ENCODE measurements around the gene KRTAP19-2.

The KRTAP19-2 gene

DNA sequence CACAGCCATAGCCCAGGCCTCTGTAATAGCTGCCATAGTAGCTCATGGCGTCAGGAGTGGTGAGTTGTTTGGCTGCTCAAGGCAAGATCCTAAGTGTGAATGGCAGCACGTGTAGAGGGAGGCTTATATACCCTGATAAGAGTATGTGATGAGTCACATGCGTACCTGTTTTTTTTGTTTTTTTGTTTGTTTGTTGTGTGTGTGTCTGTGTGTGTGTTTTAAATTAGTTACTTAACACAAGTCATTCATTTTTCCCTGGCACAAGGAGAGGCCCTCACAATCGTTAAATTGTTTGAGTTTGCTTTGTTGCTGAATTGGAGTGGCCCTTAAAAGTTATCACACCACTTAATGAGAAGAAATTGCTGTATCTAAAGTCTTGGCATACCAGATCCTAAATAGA is 9.8 kb upstream of the KRTAP19-2 start, which contains the start of gene KRTAP19-4:
Gene KRTAP19-4 (minus strand): TSS at position 101 of the 400 bp plus-strand sequence. CDS start 55 bp downstream, at position 46.
- no peaks in the 10 kb centered on the region for H3K4me1 ChIP-seq
- no peak within 1 kb of the TSS for H3K9ac ChIP-seq
- H3K4me2 ChIP-seq (ENCODE audit: low read length): no peak within 1 kb of the TSS
- H3K27ac ChIP-seq: no peak within 1 kb of the TSS
- H3K36me3 ChIP-seq (ENCODE audit: control insufficient read depth, insufficient read depth, low read length): no peaks in the 10 kb centered on the region
- H3K27me3 ChIP-seq (ENCODE audit: control insufficient read depth, insufficient read depth, low read length): no peaks in the 10 kb centered on the region
- TF ChIP-seq, protein P1, sequence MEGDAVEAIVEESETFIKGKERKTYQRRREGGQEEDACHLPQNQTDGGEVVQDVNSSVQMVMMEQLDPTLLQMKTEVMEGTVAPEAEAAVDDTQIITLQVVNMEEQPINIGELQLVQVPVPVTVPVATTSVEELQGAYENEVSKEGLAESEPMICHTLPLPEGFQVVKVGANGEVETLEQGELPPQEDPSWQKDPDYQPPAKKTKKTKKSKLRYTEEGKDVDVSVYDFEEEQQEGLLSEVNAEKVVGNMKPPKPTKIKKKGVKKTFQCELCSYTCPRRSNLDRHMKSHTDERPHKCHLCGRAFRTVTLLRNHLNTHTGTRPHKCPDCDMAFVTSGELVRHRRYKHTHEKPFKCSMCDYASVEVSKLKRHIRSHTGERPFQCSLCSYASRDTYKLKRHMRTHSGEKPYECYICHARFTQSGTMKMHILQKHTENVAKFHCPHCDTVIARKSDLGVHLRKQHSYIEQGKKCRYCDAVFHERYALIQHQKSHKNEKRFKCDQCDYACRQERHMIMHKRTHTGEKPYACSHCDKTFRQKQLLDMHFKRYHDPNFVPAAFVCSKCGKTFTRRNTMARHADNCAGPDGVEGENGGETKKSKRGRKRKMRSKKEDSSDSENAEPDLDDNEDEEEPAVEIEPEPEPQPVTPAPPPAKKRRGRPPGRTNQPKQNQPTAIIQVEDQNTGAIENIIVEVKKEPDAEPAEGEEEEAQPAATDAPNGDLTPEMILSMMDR (IDR thresholded peaks at IDR 0.05): no peak
- no peak within 1 kb of the TSS for H3K4me3 ChIP-seq (ENCODE audit: low read depth, low read length)
- H3K79me2 ChIP-seq: no peaks in the 10 kb centered on the region
- no peak within 1 kb of the TSS for H2AFZ ChIP-seq
- H3K9me3 ChIP-seq (ENCODE audit: control insufficient read depth, low read length): no peaks in the 10 kb centered on the region

DNA sequence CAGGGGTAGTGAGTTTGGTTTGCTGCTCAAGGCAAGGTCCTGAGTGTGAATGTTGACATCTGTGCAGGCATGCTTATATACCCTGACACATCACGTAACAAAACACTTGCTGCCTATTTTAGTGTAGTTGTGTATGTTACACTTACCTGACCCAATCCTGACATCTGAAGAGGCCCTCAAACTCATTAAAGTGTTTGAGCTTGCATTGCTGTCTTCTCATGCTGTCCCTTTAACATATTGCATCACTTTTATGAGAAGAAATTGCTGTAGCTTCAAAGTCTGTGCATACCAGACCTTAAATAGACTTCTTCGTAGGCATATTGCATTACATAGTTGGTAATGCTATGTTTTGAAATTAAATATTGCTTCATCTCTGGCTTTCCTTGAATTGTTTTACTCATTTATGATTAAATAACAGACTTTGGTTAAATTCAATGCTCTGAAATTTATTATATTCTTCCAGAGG is 4.8 kb upstream of the KRTAP19-2 start, which contains the start of gene KRTAP19-3:
Gene KRTAP19-3 (minus strand): TSS at position 51 of the 466 bp plus-strand sequence. CDS start 56 bp downstream, outside the sequence.
- Histone ChIP-seq H3K4me2 (ENCODE audit: low read length) (no peak within 1 kb of the TSS), H3K27ac (no peak within 1 kb of the TSS), H3K36me3 (ENCODE audit: control insufficient read depth, insufficient read depth, low read length) (no peaks in the 10 kb centered on the region), H3K4me3 (ENCODE audit: low read depth, low read length) (no peak within 1 kb of the TSS), H2AFZ (no peak within 1 kb of the TSS), H3K79me2 (no peaks in the 10 kb centered on the region), H3K27me3 (ENCODE audit: control insufficient read depth, insufficient read depth, low read length) (no peaks in the 10 kb centered on the region), H3K9ac (no peak within 1 kb of the TSS), H3K4me1 (no peaks in the 10 kb centered on the region), H3K9me3 (ENCODE audit: control insufficient read depth, low read length) (no peaks in the 10 kb centered on the region)
- TF ChIP-seq, protein P1 (IDR thresholded peaks at IDR 0.05): no peak

DNA sequence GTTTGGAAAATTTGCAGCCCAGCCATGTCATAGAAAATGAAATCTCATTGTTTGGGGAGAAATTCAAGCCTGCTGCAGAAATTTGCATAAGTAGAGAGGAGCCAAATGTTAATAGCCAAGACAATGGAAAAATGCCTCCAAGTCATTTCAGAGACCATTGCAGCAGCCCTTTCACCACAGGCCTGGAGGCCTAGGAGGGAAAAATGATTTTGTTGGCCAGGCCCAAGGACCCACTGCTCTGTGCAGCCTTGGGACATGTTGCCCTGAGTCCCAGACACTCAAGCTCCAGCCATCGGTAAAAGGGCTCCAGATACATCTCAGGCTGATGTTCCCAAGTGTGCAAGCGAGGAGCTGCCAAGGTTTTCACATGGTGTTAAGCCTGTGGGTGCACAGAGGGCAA is 1.1 kb downstream of the KRTAP19-2 start:
- no peaks in the 10 kb centered on the region for H3K36me3 ChIP-seq (ENCODE audit: control insufficient read depth, insufficient read depth, low read length)
- H3K9me3 ChIP-seq (ENCODE audit: control insufficient read depth, low read length): no peaks in the 10 kb centered on the region
- H3K4me3 ChIP-seq (ENCODE audit: low read depth, low read length): no peak overlapping the region
- TF ChIP-seq, protein P1 (IDR thresholded peaks at IDR 0.05): no peak
- H3K27me3 ChIP-seq (ENCODE audit: control insufficient read depth, insufficient read depth, low read length): no peaks in the 10 kb centered on the region
- no peak overlapping the region for H2AFZ ChIP-seq
- H3K27ac ChIP-seq: no peak overlapping the region
- no peak overlapping the region for H3K9ac ChIP-seq
- H3K4me1 ChIP-seq: no peaks in the 10 kb centered on the region
- no peak overlapping the region for H3K4me2 ChIP-seq (ENCODE audit: low read length)
- no peaks in the 10 kb centered on the region for H3K79me2 ChIP-seq

DNA sequence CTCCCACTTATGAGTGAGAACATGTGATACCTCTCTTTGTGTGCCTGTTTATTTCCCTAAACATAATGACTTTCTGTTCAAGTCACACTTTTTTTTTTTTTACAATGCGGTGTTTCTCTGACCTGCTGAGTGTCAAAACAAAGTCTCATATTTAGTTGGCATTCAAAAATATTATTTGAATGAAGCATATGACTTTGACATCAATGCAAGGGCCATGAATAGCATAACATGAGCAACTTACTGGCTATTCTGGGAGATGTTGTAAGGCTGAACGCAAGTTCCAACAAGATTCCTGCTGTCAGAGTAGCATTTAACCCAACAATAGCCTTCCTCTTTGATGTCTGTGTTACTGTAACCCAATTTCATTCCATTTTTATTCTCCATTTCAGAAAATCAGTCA is 5.1 kb downstream of the KRTAP19-2 start:
- Histone ChIP-seq H2AFZ (no peak overlapping the region), H3K36me3 (ENCODE audit: control insufficient read depth, insufficient read depth, low read length) (no peaks in the 10 kb centered on the region), H3K4me3 (ENCODE audit: low read depth, low read length) (no peak overlapping the region), H3K27ac (no peak overlapping the region), H3K79me2 (no peaks in the 10 kb centered on the region), H3K4me1 (no peaks in the 10 kb centered on the region), H3K9me3 (ENCODE audit: control insufficient read depth, low read length) (no peaks in the 10 kb centered on the region), H3K9ac (no peak overlapping the region), H3K4me2 (ENCODE audit: low read length) (no peak overlapping the region), H3K27me3 (ENCODE audit: control insufficient read depth, insufficient read depth, low read length) (no peaks in the 10 kb centered on the region)
- TF ChIP-seq, protein P1 (IDR thresholded peaks at IDR 0.05): no peak

DNA sequence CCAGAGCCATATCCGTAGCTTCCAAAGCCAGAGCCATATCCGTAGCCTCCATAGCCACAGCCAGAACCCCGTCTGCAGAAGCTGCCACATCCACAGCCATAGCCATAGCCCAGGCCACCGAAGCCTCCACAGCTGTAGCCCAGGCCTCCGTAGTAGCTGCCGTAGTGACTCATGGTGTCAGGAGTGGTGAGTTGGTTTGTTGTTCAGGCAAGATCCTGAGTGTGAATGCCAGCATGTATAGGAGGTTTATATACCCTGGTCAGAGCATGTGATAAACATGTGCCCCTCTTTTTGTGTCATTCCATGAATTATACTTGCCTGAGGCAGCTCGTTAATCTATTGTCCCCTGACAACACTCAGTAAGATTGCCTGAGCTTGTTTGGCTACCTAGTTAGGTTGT is 7.1 kb downstream of the KRTAP19-2 start, which contains the start of gene KRTAP19-1:
Gene KRTAP19-1 (minus strand): TSS at position 223 of the 400 bp plus-strand sequence. CDS start 50 bp downstream, at position 173.
- no peak within 1 kb of the TSS for H3K27ac ChIP-seq
- TF ChIP-seq, protein P1 (IDR thresholded peaks at IDR 0.05): no peak

More for the DNA sequence above, 7.1 kb downstream of the KRTAP19-2 start, which contains the start of gene KRTAP19-1:
- Histone ChIP-seq H3K4me2 (ENCODE audit: low read length) (no peak within 1 kb of the TSS), H2AFZ (no peak within 1 kb of the TSS), H3K79me2 (no peaks in the 10 kb centered on the region), H3K9ac (no peak within 1 kb of the TSS), H3K4me1 (no peaks in the 10 kb centered on the region), H3K9me3 (ENCODE audit: control insufficient read depth, low read length) (no peaks in the 10 kb centered on the region), H3K36me3 (ENCODE audit: control insufficient read depth, insufficient read depth, low read length) (no peaks in the 10 kb centered on the region), H3K27me3 (ENCODE audit: control insufficient read depth, insufficient read depth, low read length) (no peaks in the 10 kb centered on the region), H3K4me3 (ENCODE audit: low read depth, low read length) (no peak within 1 kb of the TSS)
